SU-DHL-6 (cell line): ENCODE data around the gene VAC14.

Experiments used
- H2AFZ ChIP-seq: fragments of 200-600 bp; sonication (generic); 2 replicates; pipeline ENCODE4 v1.6.1; 2014; ENCODE audit warnings: low read depth, mild to moderate bottlenecking, moderate library complexity, mixed read lengths, antibody characterized with exemption, low read length; ENCODE audit not compliant: severe bottlenecking
- H3F3A ChIP-seq: fragments of 200-600 bp; shearing (Covaris generic); 2 replicates; pipeline ENCODE4 v1.6.0; 2016; ENCODE audit warnings: antibody characterized with exemption, mild to moderate bottlenecking; ENCODE audit not compliant: insufficient read depth
- H3K27ac ChIP-seq: fragments of 200-600 bp; sonication (generic); 2 replicates; pipeline ENCODE4 v1.5.1; 2016; ENCODE audit warnings: low read depth, mild to moderate bottlenecking, low read length, moderate library complexity, mixed read lengths
- H3K27me3 ChIP-seq: fragments of 200-600 bp; sonication (generic), shearing (Covaris generic); 2 replicates; pipeline ENCODE4 v1.6.0; 2014; ENCODE audit warnings: mild to moderate bottlenecking, low read length
- H3K36me3 ChIP-seq: fragments of 200-600 bp; sonication (generic); 2 replicates; pipeline ENCODE4 v1.6.1; 2014; ENCODE audit warnings: mild to moderate bottlenecking, low read length, mixed read lengths
- H3K4me2 ChIP-seq: fragments of 300-600, 200-600 bp; shearing (Covaris generic), sonication (generic); 2 replicates; pipeline ENCODE4 v1.6.0; 2014; ENCODE audit warnings: low read length, low read depth, mild to moderate bottlenecking; ENCODE audit not compliant: poor library complexity, severe bottlenecking
- H3K4me3 ChIP-seq: fragments of 200-600 bp; sonication (generic); 2 replicates; pipeline ENCODE4 v1.5.1; 2014; ENCODE audit warnings: antibody characterized with exemption, low read length, mild to moderate bottlenecking, mixed read lengths; ENCODE audit not compliant: insufficient read depth, poor library complexity, severe bottlenecking
- H3K79me2 ChIP-seq: fragments of 200-600 bp; sonication (generic); 2 replicates; pipeline ENCODE4 v1.6.1; 2014; ENCODE audit warnings: mild to moderate bottlenecking, low read length, moderate library complexity; ENCODE audit not compliant: insufficient read depth
- H3K9ac ChIP-seq: fragments of 200-600 bp; sonication (generic); 2 replicates; pipeline ENCODE4 v1.7.0; 2014; ENCODE audit warnings: mild to moderate bottlenecking, low read length
- H3K9me2 ChIP-seq: fragments of 200-600 bp; sonication (generic); replicated peaks from 2 replicates; pipeline ENCODE4 v1.6.1; 2014; ENCODE audit warnings: low read length; ENCODE audit not compliant: insufficient read depth
- H3K9me3 ChIP-seq: fragments of 200-600 bp; sonication (generic); 2 replicates; pipeline ENCODE4 v1.6.1; 2014; ENCODE audit warnings: low read length, mixed read lengths; ENCODE audit not compliant: insufficient read depth
- H4K20me1 ChIP-seq: fragments of 200-600 bp; sonication (generic); 2 replicates; pipeline ENCODE4 v1.6.1; 2014; ENCODE audit warnings: low read depth, mild to moderate bottlenecking, antibody characterized with exemption, low read length, moderate library complexity, mixed read lengths
- EZH2phosphoT487 ChIP-seq: fragments of 200-600 bp; sonication (generic), shearing (Covaris generic); conservative IDR thresholded peaks from 2 replicates; pipeline ENCODE4 v1.6.1; 2018; ENCODE audit warnings: mild to moderate bottlenecking, antibody characterized with exemption, low read length, moderate library complexity, mixed read lengths
- TF ChIP-seq, protein P1 (sequence below): fragments of 200-600 bp; sonication (generic); IDR thresholded peaks from one replicate; pipeline ENCODE4 v1.5.1; 2017; ENCODE audit warnings: antibody characterized with exemption, mild to moderate bottlenecking, low read length, moderate library complexity; ENCODE audit not compliant: insufficient read depth, poor library complexity, severe bottlenecking

VAC14 gene

GRCh38 chr16:70713342-70713741 is 87.6 kb downstream of the VAC14 start:
- Histone ChIP-seq H3K79me2 (no peaks in the 10 kb centered on the region), H2AFZ (no peak overlapping the region), H3K27me3 (no peaks in the 10 kb centered on the region), H3K27ac (no peak overlapping the region), H3K9me2 (no peaks in the 10 kb centered on the region), H3K9me3 (no peaks in the 10 kb centered on the region), H3K4me2 (no peak overlapping the region), H4K20me1 (no peaks in the 10 kb centered on the region), H3K36me3 (no peaks in the 10 kb centered on the region), H3K4me3 (no peak overlapping the region), H3F3A (no peaks in the 10 kb centered on the region), H3K9ac (no peak overlapping the region)
- no peak for TF ChIP-seq EZH2phosphoT487
- TF ChIP-seq, protein P1, sequence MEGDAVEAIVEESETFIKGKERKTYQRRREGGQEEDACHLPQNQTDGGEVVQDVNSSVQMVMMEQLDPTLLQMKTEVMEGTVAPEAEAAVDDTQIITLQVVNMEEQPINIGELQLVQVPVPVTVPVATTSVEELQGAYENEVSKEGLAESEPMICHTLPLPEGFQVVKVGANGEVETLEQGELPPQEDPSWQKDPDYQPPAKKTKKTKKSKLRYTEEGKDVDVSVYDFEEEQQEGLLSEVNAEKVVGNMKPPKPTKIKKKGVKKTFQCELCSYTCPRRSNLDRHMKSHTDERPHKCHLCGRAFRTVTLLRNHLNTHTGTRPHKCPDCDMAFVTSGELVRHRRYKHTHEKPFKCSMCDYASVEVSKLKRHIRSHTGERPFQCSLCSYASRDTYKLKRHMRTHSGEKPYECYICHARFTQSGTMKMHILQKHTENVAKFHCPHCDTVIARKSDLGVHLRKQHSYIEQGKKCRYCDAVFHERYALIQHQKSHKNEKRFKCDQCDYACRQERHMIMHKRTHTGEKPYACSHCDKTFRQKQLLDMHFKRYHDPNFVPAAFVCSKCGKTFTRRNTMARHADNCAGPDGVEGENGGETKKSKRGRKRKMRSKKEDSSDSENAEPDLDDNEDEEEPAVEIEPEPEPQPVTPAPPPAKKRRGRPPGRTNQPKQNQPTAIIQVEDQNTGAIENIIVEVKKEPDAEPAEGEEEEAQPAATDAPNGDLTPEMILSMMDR, result no peak

DNA sequence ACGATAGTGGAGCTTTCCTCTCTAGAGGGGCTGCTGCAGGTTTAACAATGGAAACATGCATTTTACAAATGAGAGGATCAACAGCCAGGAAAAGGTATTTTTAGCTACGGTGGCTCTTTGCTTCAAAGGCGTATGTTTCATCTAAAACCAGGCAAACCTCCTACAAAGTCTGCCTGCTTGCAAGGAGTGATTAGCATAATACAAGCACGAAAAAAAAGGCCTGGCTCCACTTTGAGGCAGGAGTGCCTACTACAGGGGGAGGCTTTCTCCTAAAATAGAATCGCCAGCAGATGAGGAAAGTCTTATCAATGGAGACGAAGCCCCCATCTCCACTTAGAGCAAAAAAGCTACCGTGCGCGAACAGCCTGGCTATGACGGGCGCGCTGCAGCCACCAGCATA is 88.0 kb downstream of the VAC14 start:
- no peaks in the 10 kb centered on the region for H4K20me1 ChIP-seq
- H3K4me2 ChIP-seq, result no peak overlapping the region
- H3K9me2 ChIP-seq, result no peaks in the 10 kb centered on the region
- no peak overlapping the region for H3K4me3 ChIP-seq
- TF ChIP-seq, protein P1, result no peak
- no peak for TF ChIP-seq EZH2phosphoT487
- no peak overlapping the region for H3K27ac ChIP-seq
- H3F3A ChIP-seq, result no peaks in the 10 kb centered on the region
- H2AFZ ChIP-seq, result no peak overlapping the region
- no peak overlapping the region for H3K9ac ChIP-seq
- H3K36me3 ChIP-seq, result no peaks in the 10 kb centered on the region
- no peaks in the 10 kb centered on the region for H3K27me3 ChIP-seq
- H3K9me3 ChIP-seq, result no peaks in the 10 kb centered on the region
- H3K79me2 ChIP-seq, result no peaks in the 10 kb centered on the region

DNA sequence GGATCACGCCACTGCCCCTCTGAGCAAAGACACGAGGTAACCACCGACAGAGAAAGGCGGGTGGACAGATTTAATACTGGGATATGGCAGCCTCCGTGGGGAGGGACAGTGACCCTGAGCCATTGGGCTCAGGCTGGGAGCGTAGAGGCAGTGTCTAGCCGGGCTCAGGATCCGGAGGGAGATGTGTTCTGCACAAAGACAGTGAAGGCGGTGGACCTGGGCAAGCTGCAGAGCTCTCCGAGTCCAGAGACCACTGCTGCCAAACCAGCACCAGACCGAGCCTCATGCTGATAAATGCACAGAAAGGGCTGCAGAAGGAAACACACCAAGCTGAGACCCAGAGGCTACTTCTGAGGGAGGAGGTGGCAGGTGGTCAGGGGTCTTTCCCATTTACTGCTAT is 88.6 kb downstream of the VAC14 start:
- Histone ChIP-seq H2AFZ (no peak overlapping the region), H3K36me3 (no peaks in the 10 kb centered on the region), H3K79me2 (no peaks in the 10 kb centered on the region), H3K27me3 (no peaks in the 10 kb centered on the region), H3K9me2 (no peaks in the 10 kb centered on the region), H3F3A (no peaks in the 10 kb centered on the region), H3K27ac (no peak overlapping the region), H4K20me1 (no peaks in the 10 kb centered on the region), H3K4me2 (no peak overlapping the region), H3K9ac (no peak overlapping the region), H3K4me3 (no peak overlapping the region), H3K9me3 (no peaks in the 10 kb centered on the region)
- no peak for TF ChIP-seq EZH2phosphoT487
- TF ChIP-seq, protein P1, result no peak
